ENCODE results near the gene NCR2. TPM values are rescaled to one million over a fixed set of nuclear protein-coding genes. Genes with fewer than 3 reads are reported as not detected.

Gene NCR2
- total and polyA plus RNA-seq, 2 of the 13 experiments (the other 11 are each of a cell fraction or from before 2014, with no cell fraction given): not detected

DNA sequence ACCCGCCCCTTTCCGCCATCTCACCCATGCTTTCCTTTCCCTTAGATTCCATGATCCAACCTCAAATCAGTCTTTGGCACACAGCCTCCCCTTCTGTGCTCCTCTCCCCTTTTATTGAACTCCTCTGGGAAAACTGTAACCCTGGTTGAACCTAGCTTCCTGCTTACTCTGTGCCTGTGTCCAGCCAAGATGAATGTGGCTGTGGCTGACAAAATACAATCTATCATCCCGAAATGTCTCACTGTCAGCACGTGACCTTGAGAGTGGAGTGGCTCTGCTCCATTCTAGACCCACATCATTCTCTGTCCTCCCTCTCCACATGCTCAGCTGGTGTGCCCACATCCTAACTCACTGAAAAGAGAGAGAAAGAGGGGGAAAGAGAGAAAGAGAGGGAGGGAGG is 11.0 kb downstream of the NCR2 start:
- BruUV-seq (replicated peaks): no TSS peak
- ATAC-seq (no peak), DNase-seq (ENCODE audit: low spot score) (no peak), FAIRE-seq (no peak)
- Histone ChIP-seq H3K27ac (ENCODE audit: extremely low read length, insufficient read depth, low read length) (no peak overlapping the region), H3K4me3 (replicated peaks in 1 of 3; ENCODE audit: insufficient read depth in 1 of 3, low read depth in 2 of 3, low read length in 3 of 3) (no peak overlapping the region), H4K20me1 (ENCODE audit: insufficient read depth, low read length) (no peaks in the 10 kb centered on the region; the same call in 1 of the 2 replicates), H3K9me3 (ENCODE audit: low read length) (0 out of 2 replicates have a peak, but pooled peaks cover 4% of the 10 kb centered on the region), H3K4me2 (ENCODE audit: low read depth, low read length) (no peak overlapping the region), H2AFZ (ENCODE audit: low read length) (no peak overlapping the region), H3K79me2 (ENCODE audit: insufficient read depth, low read length) (no peaks in the 10 kb centered on the region), H3K27me3 (ENCODE audit: control insufficient read depth in 1 of 2, insufficient read depth in 2 of 2, low read length in 2 of 2) (peaks cover 18 to 66% of the 10 kb centered on the region in 2 experiments), H3K36me3 (replicated peaks in 1 of 2; ENCODE audit: control insufficient read depth in 1 of 2, insufficient read depth in 2 of 2, low read length in 2 of 2) (no peaks in the 10 kb centered on the region), H3K4me1 (ENCODE audit: insufficient read depth, low read length) (no peaks in the 10 kb centered on the region), H3K9ac (ENCODE audit: insufficient read depth, low read depth, low read length) (no peak overlapping the region)
- 34% methylated on average over 4 of the region's 4 CpGs for WGBS (ENCODE audit: low lambda C conversion rate)
- in situ Hi-C loops (cut with HindIII; ENCODE audit: extremely low pct_ligation_motif_present, low pct_unique_long_range_greater_than_20kb): no loop called here
- ChIA-PET CTCF (ENCODE audit: low intra/inter-chr PET ratio, low total read pairs) (no interaction called here), POLR2A (no interaction called here)
- intact Hi-C loops (cut with micrococcal nuclease; ENCODE audit: unreplicated experiment): no loop called here
- TF ChIP-seq, protein P1, sequence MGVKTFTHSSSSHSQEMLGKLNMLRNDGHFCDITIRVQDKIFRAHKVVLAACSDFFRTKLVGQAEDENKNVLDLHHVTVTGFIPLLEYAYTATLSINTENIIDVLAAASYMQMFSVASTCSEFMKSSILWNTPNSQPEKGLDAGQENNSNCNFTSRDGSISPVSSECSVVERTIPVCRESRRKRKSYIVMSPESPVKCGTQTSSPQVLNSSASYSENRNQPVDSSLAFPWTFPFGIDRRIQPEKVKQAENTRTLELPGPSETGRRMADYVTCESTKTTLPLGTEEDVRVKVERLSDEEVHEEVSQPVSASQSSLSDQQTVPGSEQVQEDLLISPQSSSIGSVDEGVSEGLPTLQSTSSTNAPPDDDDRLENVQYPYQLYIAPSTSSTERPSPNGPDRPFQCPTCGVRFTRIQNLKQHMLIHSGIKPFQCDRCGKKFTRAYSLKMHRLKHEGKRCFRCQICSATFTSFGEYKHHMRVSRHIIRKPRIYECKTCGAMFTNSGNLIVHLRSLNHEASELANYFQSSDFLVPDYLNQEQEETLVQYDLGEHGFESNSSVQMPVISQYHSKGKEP (CRISPR knock-in tag; IDR thresholded peaks at IDR 0.05): no peak
- TF ChIP-seq ZC3H13 (CRISPR knock-in tag; IDR thresholded peaks at IDR 0.05) (no peak), CBX5 (CRISPR knock-in tag; IDR thresholded peaks at IDR 0.05; ENCODE audit: borderline replicate concordance) (no peak), MZF1 (CRISPR knock-in tag; IDR thresholded peaks at IDR 0.05; ENCODE audit: borderline replicate concordance) (no peak), ZNF558 (CRISPR knock-in tag; IDR thresholded peaks at IDR 0.05; ENCODE audit: borderline replicate concordance) (no peak), MED13 (CRISPR knock-in tag; IDR thresholded peaks at IDR 0.05) (no peak), NR2F6 (IDR thresholded peaks at IDR 0.05) (no peak), NR2F6 (CRISPR knock-in tag; IDR thresholded peaks at IDR 0.05) (no peak), TP53 (CRISPR knock-in tag; conservative IDR thresholded peaks at IDR 0.05) (no peak), SKI (IDR thresholded peaks at IDR 0.05; ENCODE audit: partially characterized antibody) (no peak), ZNF766 (CRISPR knock-in tag; IDR thresholded peaks at IDR 0.05; ENCODE audit: borderline replicate concordance) (no peak)
- TF ChIP-seq, protein P2, sequence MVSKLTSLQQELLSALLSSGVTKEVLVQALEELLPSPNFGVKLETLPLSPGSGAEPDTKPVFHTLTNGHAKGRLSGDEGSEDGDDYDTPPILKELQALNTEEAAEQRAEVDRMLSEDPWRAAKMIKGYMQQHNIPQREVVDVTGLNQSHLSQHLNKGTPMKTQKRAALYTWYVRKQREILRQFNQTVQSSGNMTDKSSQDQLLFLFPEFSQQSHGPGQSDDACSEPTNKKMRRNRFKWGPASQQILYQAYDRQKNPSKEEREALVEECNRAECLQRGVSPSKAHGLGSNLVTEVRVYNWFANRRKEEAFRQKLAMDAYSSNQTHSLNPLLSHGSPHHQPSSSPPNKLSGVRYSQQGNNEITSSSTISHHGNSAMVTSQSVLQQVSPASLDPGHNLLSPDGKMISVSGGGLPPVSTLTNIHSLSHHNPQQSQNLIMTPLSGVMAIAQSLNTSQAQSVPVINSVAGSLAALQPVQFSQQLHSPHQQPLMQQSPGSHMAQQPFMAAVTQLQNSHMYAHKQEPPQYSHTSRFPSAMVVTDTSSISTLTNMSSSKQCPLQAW (CRISPR knock-in tag; IDR thresholded peaks at IDR 0.05): no peak
- TF ChIP-seq, protein P3, sequence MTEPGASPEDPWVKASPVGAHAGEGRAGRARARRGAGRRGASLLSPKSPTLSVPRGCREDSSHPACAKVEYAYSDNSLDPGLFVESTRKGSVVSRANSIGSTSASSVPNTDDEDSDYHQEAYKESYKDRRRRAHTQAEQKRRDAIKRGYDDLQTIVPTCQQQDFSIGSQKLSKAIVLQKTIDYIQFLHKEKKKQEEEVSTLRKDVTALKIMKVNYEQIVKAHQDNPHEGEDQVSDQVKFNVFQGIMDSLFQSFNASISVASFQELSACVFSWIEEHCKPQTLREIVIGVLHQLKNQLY (CRISPR knock-in tag; IDR thresholded peaks at IDR 0.05): no peak
- TF ChIP-seq, protein P4, sequence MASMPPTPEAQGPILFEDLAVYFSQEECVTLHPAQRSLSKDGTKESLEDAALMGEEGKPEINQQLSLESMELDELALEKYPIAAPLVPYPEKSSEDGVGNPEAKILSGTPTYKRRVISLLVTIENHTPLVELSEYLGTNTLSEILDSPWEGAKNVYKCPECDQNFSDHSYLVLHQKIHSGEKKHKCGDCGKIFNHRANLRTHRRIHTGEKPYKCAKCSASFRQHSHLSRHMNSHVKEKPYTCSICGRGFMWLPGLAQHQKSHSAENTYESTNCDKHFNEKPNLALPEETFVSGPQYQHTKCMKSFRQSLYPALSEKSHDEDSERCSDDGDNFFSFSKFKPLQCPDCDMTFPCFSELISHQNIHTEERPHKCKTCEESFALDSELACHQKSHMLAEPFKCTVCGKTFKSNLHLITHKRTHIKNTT (CRISPR knock-in tag; IDR thresholded peaks at IDR 0.05): no peak
- TF ChIP-seq, protein P5, sequence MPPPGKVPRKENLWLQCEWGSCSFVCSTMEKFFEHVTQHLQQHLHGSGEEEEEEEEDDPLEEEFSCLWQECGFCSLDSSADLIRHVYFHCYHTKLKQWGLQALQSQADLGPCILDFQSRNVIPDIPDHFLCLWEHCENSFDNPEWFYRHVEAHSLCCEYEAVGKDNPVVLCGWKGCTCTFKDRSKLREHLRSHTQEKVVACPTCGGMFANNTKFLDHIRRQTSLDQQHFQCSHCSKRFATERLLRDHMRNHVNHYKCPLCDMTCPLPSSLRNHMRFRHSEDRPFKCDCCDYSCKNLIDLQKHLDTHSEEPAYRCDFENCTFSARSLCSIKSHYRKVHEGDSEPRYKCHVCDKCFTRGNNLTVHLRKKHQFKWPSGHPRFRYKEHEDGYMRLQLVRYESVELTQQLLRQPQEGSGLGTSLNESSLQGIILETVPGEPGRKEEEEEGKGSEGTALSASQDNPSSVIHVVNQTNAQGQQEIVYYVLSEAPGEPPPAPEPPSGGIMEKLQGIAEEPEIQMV (CRISPR knock-in tag; IDR thresholded peaks at IDR 0.05; ENCODE audit: low read depth): no peak
- TF ChIP-seq, protein P6, sequence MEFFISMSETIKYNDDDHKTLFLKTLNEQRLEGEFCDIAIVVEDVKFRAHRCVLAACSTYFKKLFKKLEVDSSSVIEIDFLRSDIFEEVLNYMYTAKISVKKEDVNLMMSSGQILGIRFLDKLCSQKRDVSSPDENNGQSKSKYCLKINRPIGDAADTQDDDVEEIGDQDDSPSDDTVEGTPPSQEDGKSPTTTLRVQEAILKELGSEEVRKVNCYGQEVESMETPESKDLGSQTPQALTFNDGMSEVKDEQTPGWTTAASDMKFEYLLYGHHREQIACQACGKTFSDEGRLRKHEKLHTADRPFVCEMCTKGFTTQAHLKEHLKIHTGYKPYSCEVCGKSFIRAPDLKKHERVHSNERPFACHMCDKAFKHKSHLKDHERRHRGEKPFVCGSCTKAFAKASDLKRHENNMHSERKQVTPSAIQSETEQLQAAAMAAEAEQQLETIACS (CRISPR knock-in tag; IDR thresholded peaks at IDR 0.05): no peak

Data from HepG2 (cell line).